ENCODE data around the gene TRAPPC2B. TPM values are rescaled to one million over a fixed set of nuclear protein-coding genes. Genes with fewer than 3 reads are reported as not detected.

TRAPPC2B gene
- total and polyA plus RNA-seq, 2 of the 13 experiments (the other 11 are each of a cell fraction or from before 2014, with no cell fraction given) = 13.3 to 17.7 TPM

GRCh38 chr19:57389730-57390598 lies 26.6 kb downstream of the TRAPPC2B start, which contains the start of gene ZNF548 (continued):
- TF ChIP-seq STAT6 (CRISPR knock-in tag; IDR thresholded peaks at IDR 0.05; ENCODE audit: borderline replicate concordance) (peak; percentile 64; the same call in 1 of the 2 replicates), ADNP (CRISPR knock-in tag; IDR thresholded peaks at IDR 0.05) (0 out of 2 replicates have a peak, but pooled peaks have one; percentile 19), TEAD2 (CRISPR knock-in tag; IDR thresholded peaks at IDR 0.05) (no peak), KLF16 (CRISPR knock-in tag; IDR thresholded peaks at IDR 0.05) (peak in 1 of 2 experiments; percentile 62; a peak in 1 of 4 replicates), SAFB2 (CRISPR knock-in tag; IDR thresholded peaks at IDR 0.05; ENCODE audit: borderline replicate concordance, low read depth) (no peak), ZBTB4 (CRISPR knock-in tag; IDR thresholded peaks at IDR 0.05; ENCODE audit: borderline replicate concordance) (no peak), ATM (IDR thresholded peaks at IDR 0.05; ENCODE audit: borderline replicate concordance) (no peak), RNF2 (conservative IDR thresholded peaks at IDR 0.05; ENCODE audit: low read depth) (no peak), ZBTB43 (CRISPR knock-in tag; conservative IDR thresholded peaks at IDR 0.05) (no peak), ZNF562 (CRISPR knock-in tag; IDR thresholded peaks at IDR 0.05; ENCODE audit: borderline replicate concordance) (no peak), DMAP1 (CRISPR knock-in tag; IDR thresholded peaks at IDR 0.05) (no peak), HIC2 (CRISPR knock-in tag; IDR thresholded peaks at IDR 0.05; ENCODE audit: low read depth) (peak; percentile 28; the same call in 1 of the 2 replicates), ZBTB33 (CRISPR knock-in tag; IDR thresholded peaks at IDR 0.05) (0 out of 2 replicates have a peak, but pooled peaks have one; percentile 35), E2F2 (CRISPR knock-in tag; IDR thresholded peaks at IDR 0.05; ENCODE audit: borderline replicate concordance) (no peak), FOSL1 (CRISPR knock-in tag; IDR thresholded peaks at IDR 0.05; ENCODE audit: borderline replicate concordance) (no peak)
